ENCODE measurements around the gene TINCR.
"Not testable (repeated sequence)": the region's sequence is repeated elsewhere in the genome, so short reads cannot be mapped to it uniquely, and the experiment has no call there.

Gene TINCR

GRCh38 chr19:5542665-5543064 is 25.1 kb downstream of the TINCR start:
- no peak for TF ChIP-seq CTCF (conservative IDR thresholded peaks at IDR 0.05)
- H3K27ac ChIP-seq = no peak overlapping the region

- TF ChIP-seq CTCF (conservative IDR thresholded peaks at IDR 0.05) = no peak
- H3K27ac ChIP-seq = no peak overlapping the region
These were observed 26.3 kb downstream of the TINCR start for GRCh38 chr19:5541456-5541855.

GRCh38 chr19:5540208-5540607 is 27.5 kb downstream of the TINCR start:
- no peak overlapping the region for H3K27ac ChIP-seq
- TF ChIP-seq CTCF (conservative IDR thresholded peaks at IDR 0.05) = no peak

GRCh38 chr19:5537870-5538269 is 29.9 kb downstream of the TINCR start:
- no peak overlapping the region for H3K27ac ChIP-seq
- TF ChIP-seq CTCF (conservative IDR thresholded peaks at IDR 0.05) = no peak

- not testable (repeated sequence) for H3K27ac ChIP-seq
These were observed 30.7 kb downstream of the TINCR start for GRCh38 chr19:5536982-5537579.

GRCh38 chr19:5536337-5536894 is 31.3 kb downstream of the TINCR start:
- TF ChIP-seq CTCF (conservative IDR thresholded peaks at IDR 0.05) = no peak
- no peak overlapping the region for H3K27ac ChIP-seq

GRCh38 chr19:5534787-5535586 is 32.8 kb downstream of the TINCR start:
- TF ChIP-seq CTCF (conservative IDR thresholded peaks at IDR 0.05) = peak; percentile 26
- H3K27ac ChIP-seq = no peak overlapping the region

- no peak for TF ChIP-seq CTCF (conservative IDR thresholded peaks at IDR 0.05)
- H3K27ac ChIP-seq = no peak overlapping the region
These were observed 34.5 kb downstream of the TINCR start for GRCh38 chr19:5533257-5533656.

Data from VCaP (cell line).